Measurements from ENCODE around the gene BOD1.

The BOD1 gene

GRCh38 chr5:173565491-173566072 is 50.9 kb downstream of the BOD1 start:
- no peak overlapping the region for H3K4me3 ChIP-seq (ENCODE audit: low read depth, low read length)
- no peak for TF ChIP-seq CTCF (conservative IDR thresholded peaks at IDR 0.05; ENCODE audit: low read depth, low read length)
- no peak for DNase-seq (ENCODE audit: low read depth)

- no peak for DNase-seq (ENCODE audit: low read depth)
- no peak overlapping the region for H3K4me3 ChIP-seq (ENCODE audit: low read depth, low read length)
- no peak for TF ChIP-seq CTCF (conservative IDR thresholded peaks at IDR 0.05; ENCODE audit: low read depth, low read length)
These were observed 52.3 kb downstream of the BOD1 start for GRCh38 chr5:173564106-173564505.

GRCh38 chr5:173563246-173563645 is 53.2 kb downstream of the BOD1 start:
- TF ChIP-seq CTCF (conservative IDR thresholded peaks at IDR 0.05; ENCODE audit: low read depth, low read length) = no peak
- no peak overlapping the region for H3K4me3 ChIP-seq (ENCODE audit: low read depth, low read length)
- DNase-seq (ENCODE audit: low read depth) = peak; percentile 13

GRCh38 chr5:173562451-173562850 is 54.0 kb downstream of the BOD1 start:
- H3K4me3 ChIP-seq (ENCODE audit: low read depth, low read length) = no peak overlapping the region
- no peak for TF ChIP-seq CTCF (conservative IDR thresholded peaks at IDR 0.05; ENCODE audit: low read depth, low read length)
- DNase-seq (ENCODE audit: low read depth) = no peak
